ENCODE data around the gene GABBR2.

DNA sequence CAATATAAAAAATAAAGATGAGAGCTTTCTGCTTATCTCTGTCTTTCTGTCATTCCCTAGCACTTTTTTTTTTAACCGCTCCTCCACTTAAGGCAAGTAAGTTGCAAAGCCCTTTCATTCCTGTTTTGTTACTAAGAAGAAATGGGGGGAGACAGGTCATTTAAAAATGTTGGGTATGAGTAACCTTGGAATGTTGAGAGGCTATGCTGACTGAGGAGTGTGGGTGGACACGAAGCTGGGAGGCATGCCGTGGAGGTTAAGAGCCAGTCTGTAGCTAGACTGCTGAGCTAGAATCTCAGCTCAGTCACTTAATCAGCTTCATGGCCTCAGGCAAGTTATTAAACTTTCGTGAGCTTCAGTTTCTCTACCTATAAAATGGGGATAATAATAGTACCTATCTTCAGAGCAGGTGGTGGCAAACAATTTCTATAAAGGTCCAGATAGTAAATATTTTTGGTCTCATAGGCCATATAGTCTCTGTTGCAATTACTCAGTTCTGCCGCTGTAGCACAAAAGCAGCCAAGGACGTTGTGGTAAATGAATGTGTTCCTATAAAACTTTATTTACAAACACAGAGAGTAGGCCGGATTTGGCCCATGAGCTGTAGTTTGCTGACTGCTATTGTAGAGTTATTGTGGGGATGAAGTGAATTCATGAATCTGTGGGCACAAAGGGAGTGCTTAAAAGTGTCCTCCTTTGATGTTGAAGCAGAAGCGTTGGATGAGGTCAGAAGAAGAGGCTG is 220.0 kb downstream of the GABBR2 start:
- no peak for TF ChIP-seq CTCF (conservative IDR thresholded peaks at IDR 0.05 in 1 of 2, IDR thresholded peaks at IDR 0.05 in 1 of 2; ENCODE audit: extremely low read depth in 1 of 2, insufficient read depth in 1 of 2, low read depth in 1 of 2, low read length in 2 of 2)
- TF ChIP-seq EZH2 (IDR thresholded peaks at IDR 0.05; ENCODE audit: borderline replicate concordance, low read length), result no peak

Measured in mammary epithelial cell (primary cell).